Neural progenitor cell (in vitro differentiated cells): ENCODE measurements around the gene COX17. TPM values are rescaled to one million over a fixed set of nuclear protein-coding genes. Genes with fewer than 3 reads are reported as not detected.

ENCODE experiments used
- DNase-seq: peaks from one replicate; pipeline ENCODE4 v3.0.0-alpha.2; 2016; ENCODE audit warnings: low spot score
- H2AFZ ChIP-seq: fragments of 200-600 bp; sonication (generic); replicated peaks from 2 replicates; pipeline ENCODE4 v1.6.1; 2016; ENCODE audit warnings: antibody characterized with exemption
- H3F3A ChIP-seq: fragments of 200-600 bp; sonication (generic); 2 replicates; pipeline ENCODE4 v1.6.1; 2016; ENCODE audit warnings: antibody characterized with exemption, low read depth
- H3K27ac ChIP-seq: fragments of 200-600 bp; sonication (generic); 2 replicates; pipeline ENCODE4 v1.5.1; 2016; ENCODE audit warnings: mild to moderate bottlenecking
- H3K27me3 ChIP-seq: fragments of 200-600 bp; sonication (generic); 2 replicates; pipeline ENCODE4 v1.6.1; 2016; ENCODE audit warnings: mild to moderate bottlenecking, moderate library complexity
- H3K36me3 ChIP-seq: fragments of 200-600 bp; sonication (generic); 2 replicates; pipeline ENCODE4 v1.5.1; 2016
- H3K4me1 ChIP-seq: fragments of 200-600 bp; sonication (generic); 2 replicates; pipeline ENCODE4 v1.6.1; 2016; ENCODE audit warnings: mixed run types
- H3K4me2 ChIP-seq: fragments of 200-600 bp; sonication (generic); 2 replicates; pipeline ENCODE4 v1.6.1; 2016
- H3K4me3 ChIP-seq: fragments of 200-600 bp; sonication (generic); 2 replicates; pipeline ENCODE4 v1.5.1; 2016
- H3K79me2 ChIP-seq: fragments of 200-600 bp; sonication (generic); 2 replicates; pipeline ENCODE4 v1.6.1; 2016; ENCODE audit warnings: low read depth
- H3K9ac ChIP-seq: fragments of 200-600 bp; sonication (generic); 2 replicates; pipeline ENCODE4 v1.6.1; 2016
- H3K9me3 ChIP-seq: fragments of 200-600 bp; sonication (generic); 2 replicates; pipeline ENCODE4 v1.5.1; 2016; ENCODE audit warnings: low read depth
- H4K20me1 ChIP-seq: fragments of 200-600 bp; sonication (generic); 2 replicates; pipeline ENCODE4 v1.6.1; 2016; ENCODE audit warnings: low read depth
- H3K27ac Mint-ChIP-seq: 3 replicates; pipeline ENCODE4 v1.8.0; 2021; ENCODE audit warnings: mixed read lengths
- H3K27me3 Mint-ChIP-seq: 2 replicates; pipeline ENCODE4 v1.8.0; 2022; ENCODE audit warnings: low read depth, mild to moderate bottlenecking, inconsistent platforms, moderate library complexity, mixed read lengths; ENCODE audit not compliant: insufficient read depth
- H3K36me3 Mint-ChIP-seq: 3 replicates; pipeline ENCODE4 v1.8.0; 2021; ENCODE audit warnings: mixed read lengths
- H3K4me1 Mint-ChIP-seq: 3 replicates; pipeline ENCODE4 v1.8.0; 2021; ENCODE audit warnings: mixed read lengths
- H3K4me3 Mint-ChIP-seq: 3 replicates; pipeline ENCODE4 v1.8.0; 2021; ENCODE audit warnings: mild to moderate bottlenecking, moderate library complexity, mixed read lengths
- H3K9me3 Mint-ChIP-seq: 3 replicates; pipeline ENCODE4 v1.8.0; 2020; ENCODE audit warnings: mixed read lengths
- CTCF ChIP-seq: fragments of 200-600 bp; sonication (generic); IDR thresholded peaks from 2 replicates; pipeline ENCODE4 v1.5.1; 2017; ENCODE audit warnings: antibody characterized with exemption, mild to moderate bottlenecking
- EZH2 ChIP-seq: fragments of 200-600 bp; sonication (generic); IDR thresholded peaks from 2 replicates; pipeline ENCODE4 v1.6.1; 2017; ENCODE audit warnings: antibody characterized with exemption, mild to moderate bottlenecking, moderate library complexity
- EZH2phosphoT487 ChIP-seq: fragments of 200-600 bp; sonication (generic); IDR thresholded peaks from 2 replicates; pipeline ENCODE4 v1.6.1; 2017; ENCODE audit warnings: antibody characterized with exemption
- total RNA-seq: library from RNA; depleted of rRNA; stranded (reverse); fragments of >200 nt; gene quantifications from 2 replicates; pipeline ENCODE4 v1.2.3, GENCODE V29; 2015; ENCODE audit warnings: low replicate concordance

Gene COX17
- total RNA-seq, 1 donor from 2014 or later = 20.9 TPM

GRCh38 chr3:119700269-119700919 is 23.2 kb upstream of the COX17 start:
- H3K4me2 ChIP-seq = no peak overlapping the region
- H3F3A ChIP-seq = peaks cover 5% of the 10 kb centered on the region
- H3K4me3 ChIP-seq = no peak overlapping the region
- H3K27me3 Mint-ChIP-seq = no peaks in the 10 kb centered on the region
- H3K9ac ChIP-seq = no peak overlapping the region
- peaks cover 21% of the 10 kb centered on the region for H3K4me1 ChIP-seq
- TF ChIP-seq CTCF (no peak), EZH2 (no peak), EZH2phosphoT487 (no peak)
- no peak overlapping the region for H3K4me3 Mint-ChIP-seq
- no peak overlapping the region for H3K27ac ChIP-seq
- H4K20me1 ChIP-seq = no peaks in the 10 kb centered on the region
- no peak overlapping the region for H2AFZ ChIP-seq
- no peaks in the 10 kb centered on the region for H3K9me3 ChIP-seq
- H3K36me3 Mint-ChIP-seq = no peaks in the 10 kb centered on the region
- DNase-seq = no peak
- peaks cover 5% of the 10 kb centered on the region for H3K9me3 Mint-ChIP-seq
- H3K27ac Mint-ChIP-seq = no peak overlapping the region
- peaks cover 19% of the 10 kb centered on the region for H3K4me1 Mint-ChIP-seq
- H3K79me2 ChIP-seq = no peaks in the 10 kb centered on the region
- no peaks in the 10 kb centered on the region for H3K36me3 ChIP-seq
- H3K27me3 ChIP-seq = peaks cover 9% of the 10 kb centered on the region

- Mint-ChIP-seq H3K4me3 (no peak overlapping the region), H3K4me1 (peaks cover 6% of the 10 kb centered on the region), H3K27ac (no peak overlapping the region), H3K9me3 (peaks cover 5% of the 10 kb centered on the region), H3K36me3 (no peaks in the 10 kb centered on the region), H3K27me3 (peaks cover 2% of the 10 kb centered on the region)
- Histone ChIP-seq H3K27ac (no peak overlapping the region), H3K36me3 (no peaks in the 10 kb centered on the region), H3K4me3 (no peak overlapping the region), H3K9ac (no peak overlapping the region), H4K20me1 (no peaks in the 10 kb centered on the region), H3F3A (no peaks in the 10 kb centered on the region), H3K4me2 (no peak overlapping the region), H3K4me1 (peaks cover 6% of the 10 kb centered on the region), H2AFZ (no peak overlapping the region), H3K27me3 (no peaks in the 10 kb centered on the region), H3K79me2 (no peaks in the 10 kb centered on the region), H3K9me3 (no peaks in the 10 kb centered on the region)
- TF ChIP-seq CTCF (no peak), EZH2 (no peak), EZH2phosphoT487 (no peak)
- no peak for DNase-seq
Measured at GRCh38 chr3:119697394-119697793, 20.2 kb upstream of the COX17 start.

GRCh38 chr3:119695480-119695879 is 18.3 kb upstream of the COX17 start:
- peak overlapping the region; percentile 68 for H2AFZ ChIP-seq
- H3K9me3 Mint-ChIP-seq = no peaks in the 10 kb centered on the region
- no peaks in the 10 kb centered on the region for H3K4me1 Mint-ChIP-seq

More at GRCh38 chr3:119695480-119695879, 18.3 kb upstream of the COX17 start:
- no peaks in the 10 kb centered on the region for H3K4me1 ChIP-seq
- no peak overlapping the region for H3K4me3 Mint-ChIP-seq
- H3K36me3 Mint-ChIP-seq = no peaks in the 10 kb centered on the region
- no peaks in the 10 kb centered on the region for H3K36me3 ChIP-seq
- no peak for TF ChIP-seq CTCF
- no peak for TF ChIP-seq EZH2
- TF ChIP-seq EZH2phosphoT487 = no peak
- no peaks in the 10 kb centered on the region for H3K9me3 ChIP-seq
- H3K4me2 ChIP-seq = no peak overlapping the region
- H3K27me3 ChIP-seq = no peaks in the 10 kb centered on the region
- no peak overlapping the region for H3K9ac ChIP-seq
- peaks cover 2% of the 10 kb centered on the region for H3K27me3 Mint-ChIP-seq
- H3F3A ChIP-seq = no peaks in the 10 kb centered on the region
- H4K20me1 ChIP-seq = no peaks in the 10 kb centered on the region
- H3K79me2 ChIP-seq = no peaks in the 10 kb centered on the region
- no peak overlapping the region for H3K4me3 ChIP-seq
- no peak overlapping the region for H3K27ac Mint-ChIP-seq
- no peak overlapping the region for H3K27ac ChIP-seq
- no peak for DNase-seq
